Epithelial cell of proximal tubule (primary cell): Measurements from ENCODE around the gene C12orf43. TPM values are rescaled to one million over a fixed set of nuclear protein-coding genes. Genes with fewer than 3 reads are reported as not detected.

Experiments used
- DNase-seq: peaks from one replicate; pipeline ENCODE4 v3.0.0-alpha.2; 2011; ENCODE audit warnings: low read depth
- H3K4me3 ChIP-seq: 2 replicates; pipeline ENCODE4 v1.5.1; 2011; ENCODE audit warnings: low read depth, mild to moderate bottlenecking, low read length
- CTCF ChIP-seq: conservative IDR thresholded peaks from 2 replicates; pipeline ENCODE4 v1.5.1; 2012; ENCODE audit warnings: low read depth, mild to moderate bottlenecking, low read length
- total RNA-seq: library from RNA; depleted of rRNA; stranded (reverse); fragments of >200 nt; gene quantifications from 2 replicates; pipeline ENCODE4 v1.2.3, GENCODE V29; 2015

The C12orf43 gene
- total RNA-seq, 1 donor from 2014 or later = 20.6 TPM

GRCh38 chr12:121043067-121043466 is 26.8 kb upstream of the C12orf43 start:
- H3K4me3 ChIP-seq = no peak overlapping the region
- no peak for DNase-seq
- no peak for TF ChIP-seq CTCF

- H3K4me3 ChIP-seq = peak within 1 kb of the TSS; percentile 66
- no peak for DNase-seq
- no peak for TF ChIP-seq CTCF
Observed at GRCh38 chr12:121038861-121039668, 22.8 kb upstream of the C12orf43 start, which contains the start of gene OASL. OASL (minus strand) TSS chr12:121039246; CDS start chr12:121038971, 275 bp downstream.

GRCh38 chr12:121036810-121037326 is 20.6 kb upstream of the C12orf43 start:
- DNase-seq = no peak
- H3K4me3 ChIP-seq = no peak overlapping the region
- no peak for TF ChIP-seq CTCF

- TF ChIP-seq CTCF = no peak
- no peak overlapping the region for H3K4me3 ChIP-seq
- DNase-seq = no peak
Observed at GRCh38 chr12:121034616-121035305, 18.5 kb upstream of the C12orf43 start.

GRCh38 chr12:121033625-121034349 is 17.5 kb upstream of the C12orf43 start:
- no peak overlapping the region for H3K4me3 ChIP-seq
- DNase-seq = no peak
- TF ChIP-seq CTCF = no peak

- no peak for TF ChIP-seq CTCF
- no peak for DNase-seq
- H3K4me3 ChIP-seq = no peak overlapping the region
Observed at GRCh38 chr12:121030576-121031212, 14.4 kb upstream of the C12orf43 start.
